ENCODE data around the gene BCL2L2.
A peak's percentile ranks its signal among the peaks of the same experiment; 100 is the strongest.
"Not testable (repeated sequence)": the region's sequence is repeated elsewhere in the genome, so short reads cannot be mapped to it uniquely, and the experiment has no call there.

BCL2L2 gene

GRCh38 chr14:23322568-23323517 lies 16.2 kb downstream of the BCL2L2 start:
- TF ChIP-seq CTCF (IDR thresholded peaks at IDR 0.05; ENCODE audit: insufficient read depth, low read depth, low read length, missing control alignments) = no peak
- peak overlapping the region; percentile 86 for H3K4me3 ChIP-seq (ENCODE audit: low read depth, low read length)
- DNase-seq (ENCODE audit: low read depth) = no peak

- no peak for TF ChIP-seq CTCF (IDR thresholded peaks at IDR 0.05; ENCODE audit: insufficient read depth, low read depth, low read length, missing control alignments)
- no peak overlapping the region for H3K4me3 ChIP-seq (ENCODE audit: low read depth, low read length)
- no peak for DNase-seq (ENCODE audit: low read depth)
Measured at GRCh38 chr14:23323838-23324454, 17.3 kb downstream of the BCL2L2 start.

- no peak overlapping the region for H3K4me3 ChIP-seq (ENCODE audit: low read depth, low read length)
- no peak for TF ChIP-seq CTCF (IDR thresholded peaks at IDR 0.05; ENCODE audit: insufficient read depth, low read depth, low read length, missing control alignments)
- no peak for DNase-seq (ENCODE audit: low read depth)
Measured at GRCh38 chr14:23324455-23324846, 17.8 kb downstream of the BCL2L2 start.

GRCh38 chr14:23324993-23325392 lies 18.4 kb downstream of the BCL2L2 start:
- no peak for DNase-seq (ENCODE audit: low read depth)
- no peak for TF ChIP-seq CTCF (IDR thresholded peaks at IDR 0.05; ENCODE audit: insufficient read depth, low read depth, low read length, missing control alignments)

GRCh38 chr14:23325746-23326145 lies 19.1 kb downstream of the BCL2L2 start:
- not testable (repeated sequence) for DNase-seq (ENCODE audit: low read depth); H3K4me3 ChIP-seq (ENCODE audit: low read depth, low read length)

More at GRCh38 chr14:23324993-23325392, 18.4 kb downstream of the BCL2L2 start:
- H3K4me3 ChIP-seq (ENCODE audit: low read depth, low read length) = no peak overlapping the region

- DNase-seq (ENCODE audit: low read depth) = no peak
- H3K4me3 ChIP-seq (ENCODE audit: low read depth, low read length) = no peak overlapping the region
- TF ChIP-seq CTCF (IDR thresholded peaks at IDR 0.05; ENCODE audit: insufficient read depth, low read depth, low read length, missing control alignments) = no peak
Measured at GRCh38 chr14:23326491-23327332, 20.1 kb downstream of the BCL2L2 start.

Data from GM12865 (cell line).